GM18870 (cell line): ENCODE data around the gene SDR39U1.

Experiments
- ATAC-seq: cut with Tn5 transposase; IDR thresholded peaks from one replicate; pipeline ENCODE4 v1.9.1; 2021; ENCODE audit warnings: moderate library complexity; ENCODE audit not compliant: unreplicated experiment

SDR39U1 gene

GRCh38 chr14:24443053-24443665 is 583 bp upstream of the SDR39U1 start:
- no peak for ATAC-seq

GRCh38 chr14:24441904-24442239 is 704 bp downstream of the SDR39U1 start:
- no peak for ATAC-seq

GRCh38 chr14:24441485-24441884 is 1.1 kb downstream of the SDR39U1 start:
- no peak for ATAC-seq

GRCh38 chr14:24440606-24441399 is 1.8 kb downstream of the SDR39U1 start:
- no peak for ATAC-seq

- no peak for ATAC-seq
These were observed 2.6 kb downstream of the SDR39U1 start for GRCh38 chr14:24439830-24440605.

GRCh38 chr14:24439257-24439656 is 3.3 kb downstream of the SDR39U1 start:
- no peak for ATAC-seq

- no peak for ATAC-seq
These were observed 4.1 kb downstream of the SDR39U1 start for GRCh38 chr14:24438223-24439097.

- ATAC-seq: no peak
These were observed 4.9 kb downstream of the SDR39U1 start for GRCh38 chr14:24437736-24438067.

- no peak for ATAC-seq
These were observed 5.4 kb downstream of the SDR39U1 start for GRCh38 chr14:24437020-24437735.

GRCh38 chr14:24436355-24437019 is 6.1 kb downstream of the SDR39U1 start:
- ATAC-seq: no peak

- no peak for ATAC-seq
These were observed 6.6 kb downstream of the SDR39U1 start for GRCh38 chr14:24435998-24436354.

- ATAC-seq: no peak
These were observed 7.3 kb downstream of the SDR39U1 start for GRCh38 chr14:24435192-24435810.

GRCh38 chr14:24434676-24435075 is 7.9 kb downstream of the SDR39U1 start:
- ATAC-seq: no peak

- ATAC-seq: no peak
These were observed 8.5 kb downstream of the SDR39U1 start for GRCh38 chr14:24434036-24434435.

GRCh38 chr14:24432259-24433131 is 10.1 kb downstream of the SDR39U1 start:
- ATAC-seq: no peak

- ATAC-seq: peak; percentile 39
These were observed 10.9 kb downstream of the SDR39U1 start for GRCh38 chr14:24431569-24432258.

GRCh38 chr14:24430682-24431568 is 11.7 kb downstream of the SDR39U1 start:
- peak; percentile 41 for ATAC-seq
